NCI-H2196 (cell line): Measurements from ENCODE around the gene CAMK2N2.

Experiments
- DNase-seq: peaks from one replicate; lab custom pipeline; 2025; ENCODE audit not compliant: unreplicated experiment; lab: John Stamatoyannopoulos, UW

CAMK2N2 gene

DNA sequence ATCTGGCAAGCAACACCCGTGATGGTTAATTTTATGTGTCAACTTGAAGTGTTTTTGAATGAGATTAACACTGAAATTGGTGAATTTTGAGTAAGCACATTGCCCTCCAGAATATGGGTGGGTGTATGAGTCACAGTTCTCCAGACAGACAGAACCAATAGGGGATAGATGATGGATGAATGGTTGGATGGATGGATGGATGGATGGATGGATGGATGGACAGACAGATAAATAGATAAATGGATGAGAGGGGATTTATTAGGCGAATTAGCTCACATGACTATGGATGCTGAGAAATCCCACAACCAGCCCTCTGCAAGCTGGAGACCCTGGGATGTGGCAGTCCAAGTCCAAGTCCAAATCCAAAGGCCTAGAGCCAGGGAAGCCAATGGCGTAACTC lies 37.4 kb downstream of the CAMK2N2 start:
- DNase-seq = no peak

DNA sequence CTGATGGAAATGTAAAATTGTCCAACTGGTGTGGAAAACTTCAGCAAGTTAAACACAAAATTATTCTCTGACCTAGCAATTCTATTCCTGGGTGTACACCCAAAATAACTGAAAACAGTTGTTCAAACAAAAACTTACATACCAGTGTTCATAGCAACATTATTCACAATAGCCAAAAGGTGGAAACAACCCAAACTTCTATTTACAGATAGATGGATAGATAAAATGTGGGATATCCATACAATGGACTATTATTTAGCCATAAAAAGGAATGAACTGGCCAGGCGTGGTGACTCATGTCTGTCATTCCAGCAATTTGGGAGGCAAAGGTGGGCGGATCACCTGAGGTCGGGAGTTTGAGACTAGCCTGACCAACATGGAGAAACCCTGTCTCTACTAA lies 38.8 kb downstream of the CAMK2N2 start:
- no peak for DNase-seq

- DNase-seq = no peak
These were observed 42.5 kb downstream of the CAMK2N2 start for GRCh38 chr3:184218814-184219213.

DNA sequence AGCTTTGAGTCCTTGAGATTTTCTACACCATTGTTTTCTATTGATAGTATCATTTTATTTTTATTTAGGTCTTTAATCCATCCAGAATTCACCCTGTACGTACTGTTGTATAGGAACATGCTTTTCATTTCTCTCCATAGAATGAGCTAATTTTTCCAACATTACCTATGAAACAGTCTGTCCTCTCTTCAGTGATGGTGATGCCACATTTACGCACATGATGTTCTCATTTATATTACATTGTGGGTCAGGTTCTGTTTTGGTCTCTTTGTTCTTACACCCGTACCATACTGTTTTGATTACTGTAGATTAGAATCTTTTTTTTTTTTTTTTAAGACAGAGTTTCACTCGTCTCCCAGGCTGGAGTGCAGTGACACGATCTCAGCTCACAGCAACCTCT lies 49.6 kb downstream of the CAMK2N2 start:
- no peak for DNase-seq

DNA sequence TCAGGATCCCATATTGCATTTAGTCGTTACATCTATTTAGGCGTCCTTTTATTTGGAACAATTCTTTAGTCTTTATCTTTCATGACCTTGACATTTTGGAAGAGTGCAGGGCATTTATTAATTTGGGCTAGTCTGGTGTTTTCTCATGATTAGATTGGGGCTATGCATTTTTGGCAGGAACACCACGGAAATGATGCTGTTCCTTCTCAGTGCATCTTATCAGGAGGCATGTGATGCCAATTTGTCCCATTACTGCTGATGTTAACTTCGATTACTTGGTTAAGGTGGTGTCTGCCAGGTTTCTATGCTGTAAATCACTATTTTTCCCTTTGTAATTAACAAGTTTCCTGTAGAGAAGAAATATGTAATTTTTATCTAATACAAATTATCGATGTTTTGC lies 50.1 kb downstream of the CAMK2N2 start:
- DNase-seq = no peak
